ENCODE data around the gene CSPG5.
A peak's percentile ranks its signal among the peaks of the same experiment; 100 is the strongest.

The CSPG5 gene

DNA sequence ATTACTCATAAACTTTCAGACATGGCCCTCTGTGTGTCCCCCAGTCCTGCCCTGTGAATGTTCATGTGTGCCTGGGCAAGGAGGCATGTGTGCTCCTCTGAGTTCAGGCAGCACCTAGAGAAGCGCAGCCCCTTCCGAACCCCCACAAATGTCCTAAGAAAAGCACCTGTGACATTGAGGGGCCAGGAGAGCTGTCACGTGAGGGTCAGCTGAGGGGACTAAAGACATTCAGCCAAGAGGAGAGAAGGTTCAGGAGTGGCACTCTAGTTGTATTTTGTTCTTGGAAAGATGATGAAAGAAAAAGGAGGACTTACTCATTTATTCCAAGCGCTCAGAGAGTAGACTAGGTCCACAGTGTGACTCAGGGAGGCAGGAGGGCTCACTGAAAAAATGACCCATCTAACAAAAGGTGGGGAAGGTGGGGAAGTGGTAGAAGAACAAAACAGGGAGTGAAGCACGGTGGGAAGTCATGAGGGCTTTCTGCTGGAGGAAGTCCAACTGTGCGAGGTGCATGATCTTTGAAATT lies 37.0 kb downstream of the CSPG5 start:
- no peak for DNase-seq (ENCODE audit: low spot score)
- FAIRE-seq, result no peak

DNA sequence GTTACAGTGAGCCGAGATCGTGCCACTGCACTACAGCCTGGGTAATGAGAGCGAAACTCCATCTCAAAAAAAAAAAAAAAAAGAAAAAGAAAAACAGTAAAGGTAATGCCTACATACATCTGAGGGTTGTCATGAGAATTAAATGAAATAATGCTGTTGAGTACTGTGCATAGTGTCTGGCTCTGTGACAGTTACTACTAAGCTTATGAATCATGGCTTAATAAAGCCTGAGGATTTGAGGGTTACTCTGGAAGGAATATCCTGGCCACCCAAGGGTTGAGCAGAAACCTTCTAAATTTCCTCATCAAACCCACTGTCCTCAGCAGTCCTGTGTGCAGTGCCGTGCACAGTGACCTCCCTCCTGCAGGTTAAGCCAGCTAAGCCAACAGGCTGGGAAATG lies 38.4 kb downstream of the CSPG5 start:
- DNase-seq (ENCODE audit: low spot score) (no peak), FAIRE-seq (no peak)

DNA sequence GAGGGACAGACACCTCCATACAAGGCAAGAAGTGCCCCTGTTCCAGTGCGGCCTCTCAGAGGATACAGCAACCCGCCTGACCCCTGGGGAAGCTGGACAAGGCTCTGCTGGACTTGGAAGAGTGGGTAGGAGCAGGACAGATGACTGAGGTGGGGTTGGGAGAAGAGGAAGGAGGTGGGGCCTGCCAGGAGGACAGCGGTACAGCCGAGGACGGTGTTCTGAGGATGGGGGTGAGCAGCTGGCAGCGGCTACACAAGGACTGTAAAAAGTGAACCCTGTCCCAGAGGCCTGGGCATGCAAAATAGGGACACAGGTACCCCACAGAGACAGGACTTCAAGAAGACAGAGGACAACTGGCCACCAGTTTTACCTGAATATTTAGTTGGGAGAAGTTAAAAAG lies 41.7 kb downstream of the CSPG5 start:
- FAIRE-seq (no peak), DNase-seq (ENCODE audit: low spot score) (no peak)

DNA sequence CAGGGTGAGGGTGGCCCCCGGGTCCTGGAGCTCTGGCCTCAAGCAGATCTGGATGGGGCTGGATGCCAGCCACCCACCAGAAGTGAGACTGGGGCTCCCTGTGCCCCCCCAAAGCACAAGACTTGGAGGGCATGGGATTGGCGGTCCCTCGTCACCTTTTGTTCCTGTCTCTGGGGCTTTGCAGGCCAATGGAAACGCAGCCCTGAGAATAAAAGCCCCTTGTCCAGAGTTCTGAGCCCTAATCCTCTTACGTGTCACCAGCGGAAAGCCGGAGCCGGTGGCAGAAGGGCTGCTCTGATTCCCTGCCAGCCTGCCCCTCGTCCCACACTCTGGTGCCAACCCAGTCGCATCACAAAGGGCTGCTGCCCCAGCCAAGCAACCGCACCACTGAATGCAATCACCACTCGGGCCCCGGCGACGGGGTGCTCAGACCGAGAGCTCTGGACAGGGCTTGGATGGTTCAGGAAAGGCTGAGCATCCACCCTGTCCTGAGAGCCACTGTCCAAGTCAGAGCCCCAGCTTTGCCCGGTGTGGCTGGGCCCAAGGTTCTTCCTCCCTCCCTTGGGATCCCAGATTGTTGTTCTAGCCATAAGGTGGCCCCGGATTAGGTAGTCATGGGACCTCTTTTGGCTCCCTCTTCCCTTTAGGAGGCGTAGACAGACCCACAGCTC lies 42.3 kb downstream of the CSPG5 start:
- DNase-seq (ENCODE audit: low spot score) (no peak), FAIRE-seq (no peak)

DNA sequence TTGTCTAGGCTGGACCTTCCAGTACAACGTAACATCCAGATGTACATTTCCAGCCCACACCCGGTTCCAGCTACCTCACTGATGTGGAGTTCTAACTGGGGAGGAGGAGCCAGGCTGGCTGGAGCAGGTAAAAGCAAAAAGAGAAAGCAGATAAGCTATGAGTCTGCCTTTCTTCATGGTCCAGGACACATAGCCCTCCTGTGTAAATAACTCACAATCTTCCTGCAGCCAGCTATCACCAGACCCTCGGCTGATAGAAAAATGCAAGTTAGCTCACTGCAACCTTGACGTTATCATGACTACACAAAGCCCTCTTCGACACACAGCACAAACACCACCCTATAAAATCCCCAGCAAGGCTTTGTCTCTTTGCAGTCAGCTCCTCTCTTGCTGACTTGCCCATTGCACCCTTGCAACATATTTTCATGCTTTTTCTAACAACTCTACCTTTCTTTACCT lies 44.6 kb downstream of the CSPG5 start:
- FAIRE-seq (no peak), DNase-seq (ENCODE audit: low spot score) (no peak)

DNA sequence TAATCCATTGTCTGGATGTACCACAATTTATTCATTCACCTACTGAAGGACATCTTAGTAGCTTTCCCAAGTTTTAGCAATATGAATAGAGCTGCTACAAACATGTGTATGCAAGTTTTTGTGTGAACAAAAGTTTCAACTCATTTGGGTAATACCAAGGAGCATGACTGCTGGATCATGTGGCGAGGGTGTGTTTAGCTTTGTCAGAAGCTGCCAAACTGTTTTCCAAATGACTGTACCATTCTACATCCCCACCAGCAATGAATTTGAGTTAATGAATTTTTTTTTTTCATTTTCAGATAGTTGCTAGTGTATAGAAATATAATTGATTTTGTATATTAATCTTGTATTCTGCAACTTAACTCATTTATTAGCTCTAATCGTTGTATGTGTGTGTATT lies 45.2 kb downstream of the CSPG5 start:
- DNase-seq (ENCODE audit: low spot score) (no peak), FAIRE-seq (no peak)

DNA sequence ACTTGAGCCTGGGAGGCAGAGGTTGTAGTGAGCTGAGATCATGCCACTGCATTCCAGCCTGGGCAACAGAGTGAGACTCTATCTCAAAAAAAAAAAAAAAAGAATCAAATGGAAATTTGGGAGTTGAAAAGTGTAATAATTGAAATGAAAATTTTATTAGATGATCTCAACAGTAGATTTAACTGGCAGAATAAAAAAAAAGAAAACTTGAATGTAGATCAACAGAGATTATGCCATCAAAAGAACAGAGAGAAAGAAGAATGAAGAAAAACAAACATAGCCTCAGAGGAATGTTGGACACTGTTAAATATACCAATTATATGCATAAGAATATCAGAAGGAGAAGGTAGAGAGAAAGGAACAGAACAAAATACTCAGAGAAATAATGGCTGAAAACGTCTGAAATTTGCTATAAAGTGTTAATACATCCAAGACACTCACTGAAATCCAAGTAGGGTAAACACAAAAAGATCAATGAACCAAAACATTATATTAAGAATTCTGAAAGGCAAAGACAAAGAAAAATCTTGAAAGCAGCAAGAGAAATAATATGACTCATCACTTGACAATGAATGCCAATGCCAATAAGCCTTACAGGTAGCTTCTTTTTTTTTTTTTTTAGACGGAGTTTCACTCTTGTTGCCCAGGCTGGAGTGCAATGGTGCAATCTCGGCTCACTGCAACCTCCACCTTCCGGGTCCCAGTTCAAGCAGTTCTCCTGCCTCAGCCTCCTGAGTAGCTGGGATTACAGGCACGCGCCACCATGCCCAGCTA lies 50.5 kb downstream of the CSPG5 start:
- FAIRE-seq (no peak), DNase-seq (ENCODE audit: low spot score) (peak; percentile 9)

DNA sequence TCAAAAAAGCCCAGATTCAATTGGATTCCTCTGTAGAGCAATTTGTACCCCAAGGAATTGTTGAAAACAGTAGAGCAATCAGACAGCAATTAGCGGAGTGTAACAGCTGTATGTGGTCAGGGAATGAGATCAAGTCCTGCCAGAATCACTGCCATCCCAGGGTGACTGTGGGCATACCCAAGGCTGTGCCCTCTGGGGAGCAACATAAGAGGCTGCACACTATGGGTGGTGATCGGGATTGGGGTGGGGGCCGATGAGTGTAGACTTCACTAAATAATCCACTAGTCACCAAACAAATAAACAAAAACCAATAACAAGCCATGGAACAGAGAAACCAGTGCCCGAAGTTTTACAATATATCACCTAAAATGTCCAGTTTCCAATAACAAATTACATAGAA lies 53.0 kb downstream of the CSPG5 start:
- no peak for DNase-seq (ENCODE audit: low spot score)
- no peak for FAIRE-seq

DNA sequence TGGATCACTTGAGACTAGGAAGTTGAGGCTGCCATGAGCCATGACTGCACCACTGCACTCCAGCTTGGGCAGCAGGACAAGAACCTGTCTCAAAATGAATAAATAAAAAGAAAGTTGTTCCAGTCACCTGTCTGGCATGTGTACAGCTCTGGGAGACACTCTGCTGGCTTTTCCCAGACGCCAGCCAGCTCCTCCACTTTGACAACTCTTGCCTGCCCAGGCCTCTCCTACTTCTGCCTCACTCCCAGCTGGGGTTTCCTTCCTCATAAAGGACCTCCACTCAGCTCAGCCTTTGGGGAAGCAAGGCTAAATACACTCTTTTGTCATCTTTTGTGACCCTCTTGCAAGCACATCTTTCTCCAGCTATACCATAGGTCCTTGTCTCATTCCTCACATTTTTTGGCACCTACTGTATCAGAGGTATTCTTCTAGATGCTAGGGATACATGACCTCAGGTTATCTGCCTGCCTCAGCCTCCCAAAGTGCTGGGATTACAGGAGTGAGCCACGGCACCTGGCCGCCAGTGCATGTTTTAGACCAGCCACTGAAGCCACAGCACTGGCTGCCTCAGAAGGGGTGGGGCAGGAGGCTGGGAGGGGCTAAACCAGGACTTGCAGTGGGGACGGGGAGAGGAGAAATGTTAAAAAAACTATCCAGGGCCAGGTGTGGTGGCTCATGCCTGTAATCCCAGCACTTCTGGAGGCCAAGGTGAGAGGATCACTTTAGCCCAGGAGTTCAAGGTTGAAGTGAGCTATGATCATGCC lies 55.2 kb downstream of the CSPG5 start:
- no peak for DNase-seq (ENCODE audit: low spot score)
- FAIRE-seq, result no peak

DNA sequence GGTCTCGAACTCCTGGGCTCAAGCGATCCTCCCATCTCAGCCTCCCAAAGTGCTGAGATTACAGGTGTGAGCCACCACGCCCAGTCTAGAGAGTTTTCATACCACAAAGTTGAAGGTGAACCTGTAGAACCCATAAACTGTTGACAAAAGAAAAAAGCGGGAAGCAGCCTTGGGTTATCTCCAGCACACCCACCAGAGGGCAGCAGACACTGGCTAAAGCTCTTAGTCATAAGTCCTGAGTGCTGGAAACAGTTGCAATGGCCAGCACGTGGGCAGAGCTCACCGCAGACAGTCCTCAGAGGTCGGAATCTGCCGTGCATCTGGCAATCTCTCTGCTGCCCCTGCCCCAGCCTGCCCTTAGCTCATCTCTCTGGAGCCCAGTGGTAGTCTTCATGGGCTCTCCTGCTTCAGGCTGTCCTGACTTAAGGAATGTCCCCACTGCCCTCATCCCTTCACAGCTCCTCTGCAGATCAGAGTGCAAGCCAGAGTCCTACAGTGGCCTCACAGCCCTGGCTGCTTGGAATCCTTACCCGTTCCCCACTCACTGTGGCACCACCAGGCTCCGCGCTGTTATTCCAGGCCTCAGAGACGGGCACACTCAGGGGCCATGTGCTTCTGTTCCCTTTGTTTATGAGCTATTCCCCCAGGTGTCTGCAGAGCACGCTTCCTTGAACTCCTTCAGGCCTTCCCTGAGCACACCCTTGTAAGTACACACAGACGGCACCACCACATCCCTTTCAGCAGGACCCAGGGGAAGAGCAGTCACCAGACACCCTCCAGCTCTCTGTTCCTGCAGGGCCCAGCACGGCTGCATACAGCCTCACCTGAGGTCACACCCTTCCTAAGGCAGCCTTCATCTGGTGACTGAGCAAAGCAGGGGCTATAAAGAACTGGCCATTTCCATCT lies 56.3 kb downstream of the CSPG5 start:
- FAIRE-seq, result peak; percentile 7
- DNase-seq (ENCODE audit: low spot score), result peak; percentile 74

DNA sequence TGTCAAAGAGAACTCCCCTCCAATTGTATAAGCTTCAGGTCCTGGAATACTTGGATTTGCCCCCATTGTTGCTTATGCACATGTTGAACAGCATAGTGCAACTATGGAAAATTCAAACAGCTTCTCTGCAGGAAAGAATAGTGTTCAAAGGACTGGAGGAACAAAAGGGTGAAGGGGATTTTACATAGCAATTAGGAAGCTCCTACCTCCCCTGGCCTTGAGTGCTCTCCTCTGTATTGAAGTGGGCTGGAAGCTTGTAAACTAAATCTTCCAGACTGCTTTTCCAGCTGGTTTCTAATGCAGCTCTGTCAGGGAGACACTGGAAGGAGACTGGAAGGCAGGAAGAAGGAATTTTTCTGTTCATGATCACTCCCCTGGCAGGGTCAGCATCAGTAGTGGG lies 57.9 kb downstream of the CSPG5 start:
- FAIRE-seq (no peak), DNase-seq (ENCODE audit: low spot score) (no peak)

DNA sequence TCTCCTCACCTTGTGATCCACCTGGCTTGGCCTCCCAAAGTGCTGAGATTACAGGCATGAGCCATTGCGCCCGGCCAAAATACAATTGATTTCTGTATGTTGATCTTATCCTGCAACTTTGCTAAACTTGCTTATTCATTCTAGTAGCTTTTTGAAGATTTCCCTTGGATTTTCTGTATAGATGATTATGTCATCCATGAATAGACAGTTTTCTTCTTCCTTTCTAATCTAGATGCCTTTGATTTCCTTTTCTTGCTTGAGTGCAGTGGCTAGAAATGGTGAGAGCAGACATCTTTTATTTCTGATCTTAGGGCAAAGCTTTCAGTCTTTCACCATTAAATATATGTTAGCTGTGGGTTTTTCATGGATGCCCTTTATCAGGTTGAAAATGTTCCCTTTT lies 60.7 kb downstream of the CSPG5 start:
- FAIRE-seq (no peak), DNase-seq (ENCODE audit: low spot score) (no peak)

DNA sequence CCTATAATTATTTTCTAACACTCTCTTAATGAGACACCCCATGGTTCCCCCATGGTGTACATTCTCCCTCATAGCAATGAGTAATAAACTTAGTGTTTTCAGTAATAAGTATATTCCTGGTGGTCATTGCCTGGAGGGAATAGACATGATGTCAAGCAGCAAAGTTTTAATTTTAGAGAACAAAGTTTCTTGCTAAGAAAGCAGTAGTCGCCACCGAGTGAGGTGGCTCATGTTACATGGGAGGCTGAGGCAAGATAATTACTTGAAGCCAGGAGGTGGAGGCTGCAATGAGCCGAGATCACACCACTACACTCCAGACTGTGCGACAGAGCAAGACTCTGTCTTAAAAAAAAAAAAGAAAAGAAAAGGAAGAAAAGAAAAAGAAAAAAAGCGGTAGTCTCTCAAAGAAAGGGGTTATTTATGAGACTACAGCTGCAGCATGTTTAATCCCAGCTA lies 62.8 kb downstream of the CSPG5 start:
- DNase-seq (ENCODE audit: low spot score) (no peak), FAIRE-seq (no peak)

DNA sequence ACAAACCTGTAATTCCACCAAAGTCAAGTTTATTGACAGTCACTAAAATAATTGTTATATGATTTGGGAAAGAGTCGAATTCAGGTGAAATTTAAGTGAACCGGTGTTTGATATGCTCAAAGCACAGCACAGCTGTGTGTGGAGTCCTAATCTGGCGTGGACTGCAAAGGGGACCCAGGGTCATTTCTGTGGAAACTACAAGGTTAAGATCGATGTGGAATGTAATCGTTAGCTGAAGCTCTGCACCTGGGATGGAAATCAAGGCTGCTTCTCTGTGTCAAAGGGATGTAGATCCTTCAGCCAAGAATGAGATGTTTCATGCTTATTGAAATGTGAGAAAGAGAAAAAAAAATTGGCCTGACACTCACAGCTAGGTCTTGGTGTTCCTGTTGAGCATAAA lies 63.6 kb downstream of the CSPG5 start:
- no peak for DNase-seq (ENCODE audit: low spot score)
- no peak for FAIRE-seq

DNA sequence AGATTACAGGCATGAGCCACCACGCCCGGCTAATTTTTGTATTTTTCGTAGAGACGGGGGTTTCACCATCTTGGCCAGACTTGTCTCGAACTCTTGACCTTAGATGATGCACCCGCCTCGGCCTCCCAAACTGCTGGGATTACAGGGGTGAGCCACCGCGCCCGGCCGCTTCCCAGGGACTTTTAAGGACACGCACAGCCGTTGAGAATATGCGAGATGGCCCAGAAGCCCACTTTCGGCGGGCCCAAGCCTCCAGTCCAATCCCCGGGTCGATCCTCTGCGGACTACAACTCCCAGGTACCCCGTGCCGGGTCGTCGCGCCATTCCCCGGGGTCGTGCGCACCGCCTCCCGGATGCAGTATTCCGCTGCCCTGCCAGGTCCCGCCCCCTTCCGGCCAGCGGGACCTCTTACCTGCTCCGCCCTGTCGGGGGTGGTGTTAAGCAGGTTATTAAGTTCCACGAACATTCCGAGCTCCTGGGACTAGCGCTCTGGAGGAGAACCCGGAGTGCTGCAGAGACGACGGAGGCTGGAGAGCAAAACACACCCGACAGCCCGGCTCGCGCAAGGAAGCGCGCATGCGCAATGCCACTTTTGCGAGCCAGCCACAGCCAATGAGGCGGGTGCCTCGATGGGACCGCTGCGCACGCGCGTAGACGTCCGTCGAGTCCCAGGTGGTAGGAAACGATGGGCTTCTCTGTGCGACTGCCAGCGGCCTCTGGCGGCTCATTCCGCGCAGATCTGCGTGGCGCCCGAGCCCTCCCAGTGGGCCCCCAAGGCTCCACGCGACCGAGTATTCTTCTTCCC lies 65.3 kb downstream of the CSPG5 start, which contains the start of gene ELP6:
ELP6 (minus strand) TSS at position 588 of the 805 bp plus-strand sequence; CDS start at position 466, 122 bp downstream.
- FAIRE-seq (no peak), DNase-seq (ENCODE audit: low spot score) (peak; percentile 90)

DNA sequence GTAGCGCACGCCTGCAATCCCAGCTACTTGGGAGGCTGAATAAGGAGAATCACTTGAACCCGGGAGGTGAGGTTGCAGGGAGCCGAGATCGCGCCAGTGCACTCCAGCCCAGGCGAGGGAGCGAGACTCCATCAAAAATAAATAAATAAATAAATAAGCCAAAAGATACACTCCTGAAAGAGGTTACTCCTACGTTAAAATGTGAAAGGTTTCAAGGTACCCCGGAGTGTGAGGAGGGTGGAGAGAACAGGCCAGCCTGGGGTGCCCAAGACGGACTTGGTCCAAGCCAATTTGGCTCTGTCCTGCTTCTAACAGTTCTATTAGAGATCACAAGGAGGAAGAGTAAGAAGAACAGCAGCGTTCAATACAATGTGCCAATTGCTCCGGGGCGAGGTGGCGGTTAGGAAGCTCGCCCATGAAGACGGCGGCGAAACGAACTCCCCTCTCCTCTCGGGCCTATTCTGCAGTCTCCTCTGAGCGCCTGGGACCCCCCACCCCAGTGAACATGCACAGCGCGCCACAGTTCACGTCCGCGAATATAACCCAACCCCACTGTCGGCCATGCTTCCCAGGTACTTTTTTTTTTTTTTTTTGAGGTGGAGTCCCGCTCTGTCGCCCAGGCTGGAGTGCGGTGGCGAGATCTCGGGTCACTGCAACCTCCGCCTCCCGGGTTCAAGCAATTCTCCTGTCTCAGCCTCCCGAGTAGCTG lies 66.1 kb downstream of the CSPG5 start:
- DNase-seq (ENCODE audit: low spot score), result no peak
- no peak for FAIRE-seq

Data from RCC 7860 (cell line).